Measurements from ENCODE around the gene RBM25.

- no peak for TF ChIP-seq TAF1 (IDR thresholded peaks at IDR 0.05; ENCODE audit: borderline replicate concordance, low read depth, low read length)
- no peak for TF ChIP-seq POLR2A (IDR thresholded peaks at IDR 0.05; ENCODE audit: low read depth, low read length)
- TF ChIP-seq POLR2AphosphoS5 (IDR thresholded peaks at IDR 0.05; ENCODE audit: low read depth, low read length): no peak
These were observed 764 bp downstream of the RBM25 start for GRCh38 chr14:73058922-73059673.

All from GM12892 (cell line).